Smooth muscle cell (in vitro differentiated cells): ENCODE results near the gene UBE2E1. TPM values are rescaled to one million over a fixed set of nuclear protein-coding genes. Genes with fewer than 3 reads are reported as not detected.

Experiments used
- DNase-seq: peaks from one replicate; lab custom pipeline; 2025; ENCODE audit not compliant: unreplicated experiment; lab: John Stamatoyannopoulos, UW
- H2AFZ ChIP-seq: fragments of 200-600 bp; sonication (generic); 2 replicates; pipeline ENCODE4 v1.6.0; 2016; ENCODE audit warnings: antibody characterized with exemption, low read depth, mild to moderate bottlenecking
- H3F3A ChIP-seq: fragments of 200-600 bp; sonication (generic); 2 replicates; pipeline ENCODE4 v1.6.0; 2017; ENCODE audit warnings: antibody characterized with exemption, low read depth
- H3K27ac ChIP-seq: fragments of 200-600 bp; sonication (generic); 2 replicates; pipeline ENCODE4 v1.5.1; 2016; ENCODE audit warnings: low read depth, mild to moderate bottlenecking
- H3K27me3 ChIP-seq: fragments of 200-600 bp; sonication (generic); 2 replicates; pipeline ENCODE4 v1.6.1; 2016; ENCODE audit warnings: low read depth, mild to moderate bottlenecking
- H3K36me3 ChIP-seq: fragments of 200-600 bp; sonication (generic); 2 replicates; pipeline ENCODE4 v1.5.1; 2016; ENCODE audit warnings: low read depth
- H3K4me1 ChIP-seq: fragments of 200-600 bp; sonication (generic); 2 replicates; pipeline ENCODE4 v1.5.1; 2016; ENCODE audit warnings: low read depth
- H3K4me2 ChIP-seq: fragments of 200-600 bp; sonication (generic); 2 replicates; pipeline ENCODE4 v1.6.0; 2016; ENCODE audit warnings: mild to moderate bottlenecking
- H3K4me3 ChIP-seq: fragments of 200-600 bp; sonication (generic); 2 replicates; pipeline ENCODE4 v1.5.1; 2016; ENCODE audit warnings: mild to moderate bottlenecking
- H3K79me2 ChIP-seq: fragments of 200-600 bp; sonication (generic); 2 replicates; pipeline ENCODE4 v1.6.0; 2016; ENCODE audit warnings: low read depth, mild to moderate bottlenecking
- H3K9ac ChIP-seq: fragments of 200-600 bp; sonication (generic); 2 replicates; pipeline ENCODE4 v1.6.0; 2016; ENCODE audit warnings: low read depth
- H3K9me3 ChIP-seq: fragments of 200-600 bp; sonication (generic); replicated peaks from 2 replicates; pipeline ENCODE4 v1.5.1; 2016; ENCODE audit warnings: low read depth
- H4K20me1 ChIP-seq: fragments of 200-600 bp; sonication (generic); 2 replicates; pipeline ENCODE4 v1.6.0; 2016; ENCODE audit warnings: low read depth
- CTCF ChIP-seq: fragments of 200-600 bp; sonication (generic); IDR thresholded peaks from 2 replicates; pipeline ENCODE4 v1.5.1; 2017; ENCODE audit warnings: borderline replicate concordance, mild to moderate bottlenecking, antibody characterized with exemption; ENCODE audit not compliant: insufficient read depth, poor library complexity, severe bottlenecking
- WGBS: methylation state at CpG from one replicate; pipeline ENCODE4 v1.1.7; 2016; ENCODE audit warnings: low lambda C conversion rate; 5-methylcytosine and 5-hydroxymethylcytosine counted together
- polyA plus RNA-seq: library from polyadenylated mRNA; unstranded; fragments of >200 nt; fragmentation: Nextera tagmentation; extraction: Ambion mirVana; gene quantifications from 2 replicates; pipeline ENCODE4 v1.2.1, GENCODE V29; 2016
- total RNA-seq: library from RNA; depleted of rRNA; stranded (reverse); fragments of >200 nt; gene quantifications from 2 replicates; pipeline ENCODE4 v1.2.3, GENCODE V29; 2014

UBE2E1 gene
- total and polyA plus RNA-seq, 2 experiments from 2014 or later = 13.3 to 128 TPM

GRCh38 chr3:23913182-23913581 is 107.4 kb downstream of the UBE2E1 start:
- 97% methylated on average over 1 of the region's 1 CpG for WGBS
- Histone ChIP-seq H3K4me2 (no peak overlapping the region), H2AFZ (no peak overlapping the region), H3K9ac (no peak overlapping the region), H3K27ac (no peak overlapping the region), H3K79me2 (peaks cover 54% of the 10 kb centered on the region), H3F3A (peaks cover 4% of the 10 kb centered on the region), H3K9me3 (no peaks in the 10 kb centered on the region), H3K27me3 (no peaks in the 10 kb centered on the region), H3K36me3 (peaks cover 10% of the 10 kb centered on the region), H4K20me1 (peaks cover 25% of the 10 kb centered on the region), H3K4me3 (no peak overlapping the region), H3K4me1 (peaks cover 20% of the 10 kb centered on the region)
- no peak for DNase-seq
- no peak for TF ChIP-seq CTCF

- Histone ChIP-seq H3K9me3 (no peaks in the 10 kb centered on the region), H3K4me2 (no peak overlapping the region), H3K4me1 (peaks cover 26% of the 10 kb centered on the region), H3K79me2 (peaks cover 62% of the 10 kb centered on the region), H3K27ac (no peak overlapping the region), H3K36me3 (peaks cover 10% of the 10 kb centered on the region), H2AFZ (no peak overlapping the region), H3K27me3 (no peaks in the 10 kb centered on the region), H3F3A (peaks cover 13% of the 10 kb centered on the region), H4K20me1 (peaks cover 34% of the 10 kb centered on the region), H3K9ac (no peak overlapping the region), H3K4me3 (no peak overlapping the region)
- WGBS = 88% methylated on average over 3 of the region's 3 CpGs
- TF ChIP-seq CTCF = no peak
- no peak for DNase-seq
Observed at GRCh38 chr3:23913873-23914743, 108.4 kb downstream of the UBE2E1 start.

GRCh38 chr3:23915537-23916108 is 109.9 kb downstream of the UBE2E1 start:
- Histone ChIP-seq H4K20me1 (peaks cover 50% of the 10 kb centered on the region), H3K36me3 (peaks cover 5% of the 10 kb centered on the region), H3K27ac (peak overlapping the region; percentile 71), H3K9me3 (no peaks in the 10 kb centered on the region), H2AFZ (no peak overlapping the region), H3K9ac (peak overlapping the region; percentile 84), H3F3A (peaks cover 21% of the 10 kb centered on the region), H3K4me2 (peak overlapping the region; percentile 87), H3K27me3 (no peaks in the 10 kb centered on the region), H3K4me3 (peak overlapping the region; percentile 85), H3K79me2 (peaks cover 62% of the 10 kb centered on the region), H3K4me1 (peaks cover 26% of the 10 kb centered on the region)
- 29% methylated on average over 7 of the region's 7 CpGs for WGBS
- TF ChIP-seq CTCF = no peak
- no peak for DNase-seq
